Measurements from ENCODE around the gene TFDP1.
A peak's percentile ranks its signal among the peaks of the same experiment; 100 is the strongest.
"Not testable (repeated sequence)": the region's sequence is repeated elsewhere in the genome, so short reads cannot be mapped to it uniquely, and the experiment has no call there.

TFDP1 gene

GRCh38 chr13:113562085-113562749 lies 22.3 kb upstream of the TFDP1 start:
- intact Hi-C loops (cut with DNase I): no loop called here
- DNase-seq: peak; percentile 60 to 91 (median 78)

GRCh38 chr13:113562844-113563243 lies 21.7 kb upstream of the TFDP1 start:
- intact Hi-C loops (cut with DNase I): no loop called here

GRCh38 chr13:113563511-113563910 lies 21.0 kb upstream of the TFDP1 start:
- DNase-seq: peak in 3 of 42 donors; percentile 2 to 11 (median 4)

More at GRCh38 chr13:113562844-113563243, 21.7 kb upstream of the TFDP1 start:
- peak in 1 of 42 donors; percentile 3 for DNase-seq

GRCh38 chr13:113564331-113565023 lies 20.1 kb upstream of the TFDP1 start:
- DNase-seq: peak in 6 of 42 donors; percentile 2 to 10 (median 4)
- intact Hi-C loops (cut with DNase I): no loop called here

More at GRCh38 chr13:113563511-113563910, 21.0 kb upstream of the TFDP1 start:
- intact Hi-C loops (cut with DNase I): not testable (repeated sequence)

- intact Hi-C loops (cut with DNase I): no loop called here
- peak in 3 of 42 donors; percentile 3 to 21 (median 11) for DNase-seq
Measured at GRCh38 chr13:113565526-113566226, 18.9 kb upstream of the TFDP1 start.

- intact Hi-C loops (cut with DNase I): no loop called here
- DNase-seq: peak in 4 of 42 donors; percentile 2 to 28 (median 10)
Measured at GRCh38 chr13:113566227-113566561, 18.4 kb upstream of the TFDP1 start.

- intact Hi-C loops (cut with DNase I): no loop called here
- DNase-seq: peak in 3 of 42 donors; percentile 5 to 10 (median 5)
Measured at GRCh38 chr13:113567681-113568080, 16.9 kb upstream of the TFDP1 start.

GRCh38 chr13:113573065-113573464 lies 11.5 kb upstream of the TFDP1 start:
- intact Hi-C loops (cut with DNase I): no loop called here
- no peak for DNase-seq

- intact Hi-C loops (cut with DNase I): no loop called here
Measured at GRCh38 chr13:113576597-113576996, 8.0 kb upstream of the TFDP1 start.

GRCh38 chr13:113577881-113578435 lies 6.6 kb upstream of the TFDP1 start:
- intact Hi-C loops (cut with DNase I): no loop called here
- DNase-seq: no peak

More at GRCh38 chr13:113576597-113576996, 8.0 kb upstream of the TFDP1 start:
- DNase-seq: no peak

GRCh38 chr13:113579686-113580085 lies 4.9 kb upstream of the TFDP1 start:
- peak in 6 of 42 donors; percentile 8 to 34 (median 10) for DNase-seq
- intact Hi-C loops (cut with DNase I): no loop called here

GRCh38 chr13:113581871-113582270 lies 2.7 kb upstream of the TFDP1 start:
- intact Hi-C loops (cut with DNase I): no loop called here
- peak in 5 of 42 donors; percentile 1 to 24 (median 10) for DNase-seq

GRCh38 chr13:113582841-113583631 lies 1.5 kb upstream of the TFDP1 start:
- DNase-seq: peak in 9 of 42 donors; percentile 2 to 38 (median 15)
- intact Hi-C loops (cut with DNase I): no loop called here

- intact Hi-C loops (cut with DNase I): no loop called here
- DNase-seq: peak in 12 of 42 donors; percentile 1 to 42 (median 26)
Measured at GRCh38 chr13:113584870-113585671, 518 bp downstream of the TFDP1 start.

GRCh38 chr13:113585896-113586295 lies 1.3 kb downstream of the TFDP1 start:
- intact Hi-C loops (cut with DNase I): no loop called here
- peak in 8 of 42 donors; percentile 3 to 35 (median 18) for DNase-seq

GRCh38 chr13:113586661-113587479 lies 2.3 kb downstream of the TFDP1 start:
- peak in 9 of 42 donors; percentile 6 to 36 (median 22) for DNase-seq
- intact Hi-C loops (cut with DNase I): no loop called here

All from head of caudate nucleus (tissue), 42 donors.